Bronchial epithelial cell (primary cell): ENCODE data around the gene ASAP2. TPM values are rescaled to one million over a fixed set of nuclear protein-coding genes. Genes with fewer than 3 reads are reported as not detected.

ENCODE experiments used
- DNase-seq: peaks from one replicate; pipeline ENCODE4 v3.0.0-alpha.2; 2010; ENCODE audit warnings: low read depth
- FAIRE-seq: peaks from 2 replicates; lab custom pipeline; 2011; peaks lifted over from hg19 to GRCh38; lab: Jason Lieb, UNC
- H3K27me3 ChIP-seq: 2 replicates; pipeline ENCODE4 v1.5.1; 2011; ENCODE audit warnings: low read length; ENCODE audit not compliant: control insufficient read depth, insufficient read depth
- H3K36me3 ChIP-seq: 2 replicates; pipeline ENCODE4 v1.5.1; 2011; ENCODE audit warnings: low read length; ENCODE audit not compliant: control insufficient read depth, insufficient read depth
- H3K4me3 ChIP-seq: 2 replicates; pipeline ENCODE4 v1.5.1; 2011; ENCODE audit warnings: mild to moderate bottlenecking, low read depth, low read length, control low read depth
- CTCF ChIP-seq: IDR thresholded peaks from 2 replicates; pipeline ENCODE4 v1.5.1; 2011; ENCODE audit warnings: mild to moderate bottlenecking, moderate library complexity, low read length, control low read depth, inconsistent platforms; ENCODE audit not compliant: insufficient read depth, severe bottlenecking
- total RNA-seq: library from RNA; depleted of rRNA; stranded (reverse); fragments of >200 nt; gene quantifications from 2 replicates; pipeline ENCODE4 v1.2.1, GENCODE V29; 2014

ASAP2 gene
- total RNA-seq, 1 donor from 2014 or later = 25.5 TPM

- Histone ChIP-seq H3K36me3 (peaks cover 20% of the 10 kb centered on the region), H3K27me3 (no peaks in the 10 kb centered on the region), H3K4me3 (no peak overlapping the region)
- DNase-seq (peak; percentile 83), FAIRE-seq (peak; percentile 89)
- no peak for TF ChIP-seq CTCF
Measured at GRCh38 chr2:9380702-9381628, 174.4 kb downstream of the ASAP2 start.

GRCh38 chr2:9382604-9383235 is 176.1 kb downstream of the ASAP2 start:
- Histone ChIP-seq H3K27me3 (no peaks in the 10 kb centered on the region), H3K36me3 (peaks cover 20% of the 10 kb centered on the region), H3K4me3 (no peak overlapping the region)
- FAIRE-seq (no peak), DNase-seq (no peak)
- TF ChIP-seq CTCF = no peak

- DNase-seq (no peak), FAIRE-seq (no peak)
- no peak overlapping the region for H3K4me3 ChIP-seq
- peaks cover 20% of the 10 kb centered on the region for H3K36me3 ChIP-seq
- no peaks in the 10 kb centered on the region for H3K27me3 ChIP-seq
- no peak for TF ChIP-seq CTCF
Measured at GRCh38 chr2:9384521-9384920, 177.9 kb downstream of the ASAP2 start.

GRCh38 chr2:9385841-9386240 is 179.2 kb downstream of the ASAP2 start:
- Histone ChIP-seq H3K36me3 (peaks cover 28% of the 10 kb centered on the region), H3K4me3 (no peak overlapping the region), H3K27me3 (no peaks in the 10 kb centered on the region)
- no peak for DNase-seq
- FAIRE-seq = no peak
- TF ChIP-seq CTCF = no peak

- Histone ChIP-seq H3K4me3 (no peak overlapping the region), H3K27me3 (no peaks in the 10 kb centered on the region), H3K36me3 (peaks cover 33% of the 10 kb centered on the region)
- no peak for FAIRE-seq
- TF ChIP-seq CTCF = no peak
- no peak for DNase-seq
Measured at GRCh38 chr2:9388199-9388681, 181.6 kb downstream of the ASAP2 start.
